ENCODE measurements around the gene COL7A1. TPM values are rescaled to one million over a fixed set of nuclear protein-coding genes. Genes with fewer than 3 reads are reported as not detected.

COL7A1 gene
- total RNA-seq, 2 experiments from 2014 or later, result 4.1 to 10.8 TPM

- no peak overlapping the region for H3K27ac ChIP-seq (ENCODE audit: low read depth, low read length, poor library complexity, severe bottlenecking)
- TF ChIP-seq CTCF (conservative IDR thresholded peaks at IDR 0.05; ENCODE audit: low read length) (no peak), EZH2phosphoT487 (IDR thresholded peaks at IDR 0.05; ENCODE audit: borderline replicate concordance, low read depth, low read length) (no peak)
- no peaks in the 10 kb centered on the region for H3K36me3 ChIP-seq (ENCODE audit: insufficient read depth, low read length)
- ChIA-PET POLR2A (no interaction called here), CTCF (ENCODE audit: unreplicated experiment) (no interaction called here)
- no peaks in the 10 kb centered on the region for H3K4me1 ChIP-seq (ENCODE audit: insufficient read depth, low read length, poor library complexity, severe bottlenecking)
- H3K79me2 ChIP-seq (ENCODE audit: insufficient read depth, low read depth, low read length), result no peaks in the 10 kb centered on the region
- H3K4me3 ChIP-seq (ENCODE audit: low read depth, low read length, poor library complexity, severe bottlenecking), result no peak overlapping the region
- DNase-seq (ENCODE audit: low spot score), result no peak
- no peak overlapping the region for H3K4me2 ChIP-seq (ENCODE audit: low read length)
- no peaks in the 10 kb centered on the region for H3K9me2 ChIP-seq (ENCODE audit: insufficient read depth, low read length)
- intact Hi-C loops (cut with micrococcal nuclease; ENCODE audit: unreplicated experiment), result no loop called here
- H4K20me1 ChIP-seq (ENCODE audit: insufficient read depth, low read length), result no peaks in the 10 kb centered on the region
- BruUV-seq (replicated peaks), result no TSS peak
- no peaks in the 10 kb centered on the region for H3K9me3 ChIP-seq (ENCODE audit: low read length)
- no peak overlapping the region for H2AFZ ChIP-seq (ENCODE audit: low read length)
Observed at GRCh38 chr3:48591886-48592518, 3.1 kb downstream of the COL7A1 start.

GRCh38 chr3:48591436-48591835 lies 3.7 kb downstream of the COL7A1 start:
- Histone ChIP-seq H3K9me3 (ENCODE audit: low read length) (no peaks in the 10 kb centered on the region), H3K36me3 (ENCODE audit: insufficient read depth, low read length) (no peaks in the 10 kb centered on the region), H4K20me1 (ENCODE audit: insufficient read depth, low read length) (no peaks in the 10 kb centered on the region), H2AFZ (ENCODE audit: low read length) (no peak overlapping the region), H3K4me3 (ENCODE audit: low read depth, low read length, poor library complexity, severe bottlenecking) (no peak overlapping the region), H3K4me2 (ENCODE audit: low read length) (no peak overlapping the region), H3K4me1 (ENCODE audit: insufficient read depth, low read length, poor library complexity, severe bottlenecking) (no peaks in the 10 kb centered on the region), H3K9me2 (ENCODE audit: insufficient read depth, low read length) (no peaks in the 10 kb centered on the region), H3K79me2 (ENCODE audit: insufficient read depth, low read depth, low read length) (no peaks in the 10 kb centered on the region), H3K27ac (ENCODE audit: low read depth, low read length, poor library complexity, severe bottlenecking) (no peak overlapping the region)
- TF ChIP-seq CTCF (conservative IDR thresholded peaks at IDR 0.05; ENCODE audit: low read length) (no peak), EZH2phosphoT487 (IDR thresholded peaks at IDR 0.05; ENCODE audit: borderline replicate concordance, low read depth, low read length) (no peak)
- intact Hi-C loops (cut with micrococcal nuclease; ENCODE audit: unreplicated experiment), result no loop called here
- BruUV-seq (replicated peaks), result no TSS peak
- ChIA-PET POLR2A (no interaction called here), CTCF (ENCODE audit: unreplicated experiment) (no interaction called here)
- DNase-seq (ENCODE audit: low spot score), result no peak

GRCh38 chr3:48588230-48588629 lies 6.9 kb downstream of the COL7A1 start:
- H3K9me3 ChIP-seq (ENCODE audit: low read length), result no peaks in the 10 kb centered on the region
- H2AFZ ChIP-seq (ENCODE audit: low read length), result no peak overlapping the region
- ChIA-PET CTCF (ENCODE audit: unreplicated experiment) (no interaction called here), POLR2A (no interaction called here)
- no peak overlapping the region for H3K4me2 ChIP-seq (ENCODE audit: low read length)
- no peak overlapping the region for H3K27ac ChIP-seq (ENCODE audit: low read depth, low read length, poor library complexity, severe bottlenecking)
- TF ChIP-seq CTCF (conservative IDR thresholded peaks at IDR 0.05; ENCODE audit: low read length), result no peak
- no peak for TF ChIP-seq EZH2phosphoT487 (IDR thresholded peaks at IDR 0.05; ENCODE audit: borderline replicate concordance, low read depth, low read length)
- no TSS peak for BruUV-seq (replicated peaks)
- DNase-seq (ENCODE audit: low spot score), result no peak
- no peaks in the 10 kb centered on the region for H4K20me1 ChIP-seq (ENCODE audit: insufficient read depth, low read length)
- no peak overlapping the region for H3K4me3 ChIP-seq (ENCODE audit: low read depth, low read length, poor library complexity, severe bottlenecking)
- no peaks in the 10 kb centered on the region for H3K36me3 ChIP-seq (ENCODE audit: insufficient read depth, low read length)
- H3K9me2 ChIP-seq (ENCODE audit: insufficient read depth, low read length), result no peaks in the 10 kb centered on the region
- no peaks in the 10 kb centered on the region for H3K79me2 ChIP-seq (ENCODE audit: insufficient read depth, low read depth, low read length)
- H3K4me1 ChIP-seq (ENCODE audit: insufficient read depth, low read length, poor library complexity, severe bottlenecking), result no peaks in the 10 kb centered on the region
- intact Hi-C loops (cut with micrococcal nuclease; ENCODE audit: unreplicated experiment), result no loop called here
